ENCODE measurements around the gene CTDSP2.

CTDSP2 gene

GRCh38 chr12:57872362-57872761, 25.8 kb upstream of the CTDSP2 start:
- Histone ChIP-seq H3K27ac (no peak overlapping the region), H3K27me3 (replicated peaks) (no peaks in the 10 kb centered on the region), H3K36me3 (replicated peaks) (no peaks in the 10 kb centered on the region), H3K4me3 (ENCODE audit: low read depth, low read length) (no peak overlapping the region)
- in situ Hi-C loops (cut with HindIII; ENCODE audit: low pct_ligation_motif_present, low sequenced_read_pairs) = no loop called here
- no peak for DNase-seq
- TF ChIP-seq CTCF (IDR thresholded peaks at IDR 0.05; ENCODE audit: low read depth, low read length, missing control alignments) = no peak

DNA sequence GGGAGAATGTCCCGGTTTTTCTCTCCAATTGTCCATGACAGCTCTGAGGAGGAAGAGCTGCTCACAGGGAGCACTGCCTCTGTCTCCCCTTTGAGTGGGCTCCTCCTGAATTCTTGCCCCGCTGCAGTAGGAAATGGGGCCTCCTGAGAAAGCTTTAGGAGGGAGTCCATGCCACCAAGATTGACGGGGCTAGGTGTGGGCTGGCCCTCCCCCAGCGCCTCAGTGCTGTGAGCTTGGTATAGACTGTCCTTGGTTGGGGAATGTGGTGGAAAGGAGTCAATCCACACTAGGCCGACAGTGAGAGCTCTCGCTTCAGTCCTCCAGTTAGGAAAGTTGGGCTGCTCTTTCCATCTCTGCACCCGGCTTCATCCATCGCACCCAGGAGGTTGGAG, 23.4 kb upstream of the CTDSP2 start:
- no peak for DNase-seq
- H3K27me3 ChIP-seq (replicated peaks) = no peaks in the 10 kb centered on the region
- H3K36me3 ChIP-seq (replicated peaks) = no peaks in the 10 kb centered on the region
- in situ Hi-C loops (cut with HindIII; ENCODE audit: low pct_ligation_motif_present, low sequenced_read_pairs) = no loop called here
- H3K27ac ChIP-seq = no peak overlapping the region
- TF ChIP-seq CTCF (IDR thresholded peaks at IDR 0.05; ENCODE audit: low read depth, low read length, missing control alignments) = no peak
- H3K4me3 ChIP-seq (ENCODE audit: low read depth, low read length) = no peak overlapping the region

GRCh38 chr12:57869298-57869926, 22.9 kb upstream of the CTDSP2 start:
- Histone ChIP-seq H3K4me3 (ENCODE audit: low read depth, low read length) (no peak overlapping the region), H3K27me3 (replicated peaks) (no peaks in the 10 kb centered on the region), H3K27ac (no peak overlapping the region), H3K36me3 (replicated peaks) (no peaks in the 10 kb centered on the region)
- no peak for TF ChIP-seq CTCF (IDR thresholded peaks at IDR 0.05; ENCODE audit: low read depth, low read length, missing control alignments)
- DNase-seq = no peak
- in situ Hi-C loops (cut with HindIII; ENCODE audit: low pct_ligation_motif_present, low sequenced_read_pairs) = no loop called here

GRCh38 chr12:57868851-57869268, 22.3 kb upstream of the CTDSP2 start:
- Histone ChIP-seq H3K4me3 (ENCODE audit: low read depth, low read length) (no peak overlapping the region), H3K27ac (no peak overlapping the region), H3K27me3 (replicated peaks) (no peaks in the 10 kb centered on the region), H3K36me3 (replicated peaks) (no peaks in the 10 kb centered on the region)
- in situ Hi-C loops (cut with HindIII; ENCODE audit: low pct_ligation_motif_present, low sequenced_read_pairs) = no loop called here
- DNase-seq = no peak
- no peak for TF ChIP-seq CTCF (IDR thresholded peaks at IDR 0.05; ENCODE audit: low read depth, low read length, missing control alignments)

DNA sequence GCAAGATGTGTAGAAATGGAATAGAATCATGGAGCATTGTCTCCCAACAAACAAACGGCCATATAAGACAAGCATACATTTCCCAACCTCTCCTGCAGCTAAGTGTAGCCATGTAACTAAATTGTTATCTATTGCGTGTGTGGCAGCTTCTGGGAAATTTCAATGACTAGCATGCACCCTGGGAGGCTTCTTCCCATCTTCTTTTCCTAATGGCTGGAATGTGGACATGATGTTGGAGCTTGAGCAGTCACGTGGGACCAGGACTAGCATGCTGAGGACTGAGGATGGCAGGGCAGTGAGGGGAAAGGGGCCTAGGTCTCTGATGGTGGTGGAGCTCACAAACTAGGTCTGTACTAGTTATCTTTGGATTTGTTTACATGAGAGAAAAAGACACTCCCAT, 21.7 kb upstream of the CTDSP2 start:
- Histone ChIP-seq H3K4me3 (ENCODE audit: low read depth, low read length) (no peak overlapping the region), H3K27ac (no peak overlapping the region), H3K27me3 (replicated peaks) (no peaks in the 10 kb centered on the region), H3K36me3 (replicated peaks) (no peaks in the 10 kb centered on the region)
- TF ChIP-seq CTCF (IDR thresholded peaks at IDR 0.05; ENCODE audit: low read depth, low read length, missing control alignments) = no peak
- DNase-seq = no peak
- in situ Hi-C loops (cut with HindIII; ENCODE audit: low pct_ligation_motif_present, low sequenced_read_pairs) = no loop called here
